A673 (cell line): ENCODE results near the gene IL1RAP.

Experiments
- EZH2 ChIP-seq: fragments of 200-600 bp; sonication (generic); IDR thresholded peaks from 2 replicates; pipeline ENCODE4 v1.6.1; 2017; ENCODE audit warnings: borderline replicate concordance, low read depth, mild to moderate bottlenecking, mixed read lengths, antibody characterized with exemption, low read length; ENCODE audit not compliant: poor library complexity, severe bottlenecking
- TF ChIP-seq, protein P1 (sequence below): fragments of 300-800, 200-600 bp; sonication (generic); conservative IDR thresholded peaks from 2 replicates; pipeline ENCODE4 v1.5.1; 2017; ENCODE audit warnings: low read depth, mild to moderate bottlenecking, antibody characterized with exemption, low read length, moderate library complexity, mixed read lengths

GRCh38 chr3:190566043-190566933 is 52.4 kb downstream of the IL1RAP start:
- no peak for TF ChIP-seq EZH2
- TF ChIP-seq, protein P1, sequence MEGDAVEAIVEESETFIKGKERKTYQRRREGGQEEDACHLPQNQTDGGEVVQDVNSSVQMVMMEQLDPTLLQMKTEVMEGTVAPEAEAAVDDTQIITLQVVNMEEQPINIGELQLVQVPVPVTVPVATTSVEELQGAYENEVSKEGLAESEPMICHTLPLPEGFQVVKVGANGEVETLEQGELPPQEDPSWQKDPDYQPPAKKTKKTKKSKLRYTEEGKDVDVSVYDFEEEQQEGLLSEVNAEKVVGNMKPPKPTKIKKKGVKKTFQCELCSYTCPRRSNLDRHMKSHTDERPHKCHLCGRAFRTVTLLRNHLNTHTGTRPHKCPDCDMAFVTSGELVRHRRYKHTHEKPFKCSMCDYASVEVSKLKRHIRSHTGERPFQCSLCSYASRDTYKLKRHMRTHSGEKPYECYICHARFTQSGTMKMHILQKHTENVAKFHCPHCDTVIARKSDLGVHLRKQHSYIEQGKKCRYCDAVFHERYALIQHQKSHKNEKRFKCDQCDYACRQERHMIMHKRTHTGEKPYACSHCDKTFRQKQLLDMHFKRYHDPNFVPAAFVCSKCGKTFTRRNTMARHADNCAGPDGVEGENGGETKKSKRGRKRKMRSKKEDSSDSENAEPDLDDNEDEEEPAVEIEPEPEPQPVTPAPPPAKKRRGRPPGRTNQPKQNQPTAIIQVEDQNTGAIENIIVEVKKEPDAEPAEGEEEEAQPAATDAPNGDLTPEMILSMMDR = no peak
